Stimulated activated CD8-positive, alpha-beta memory T cell treated with anti-CD3 and anti-CD28 coated beads, Interleukin-7, amount 100 ng/mL, for 24 hours (primary cell): ENCODE results near the gene EIF4EBP3.
"Not testable (repeated sequence)": the region's sequence is repeated elsewhere in the genome, so short reads cannot be mapped to it uniquely, and the experiment has no call there.

Source experiments
- DNase-seq: peaks from one replicate; pipeline ENCODE4 v3.0.0-alpha.2; 2020; ENCODE audit warnings: low read depth

Gene EIF4EBP3

GRCh38 chr5:140579188-140579747 is 31.8 kb downstream of the EIF4EBP3 start:
- DNase-seq = not testable (repeated sequence)

GRCh38 chr5:140587495-140587894 is 40.0 kb downstream of the EIF4EBP3 start:
- no peak for DNase-seq

- DNase-seq = no peak
These were observed 41.0 kb downstream of the EIF4EBP3 start for GRCh38 chr5:140588311-140589070.

GRCh38 chr5:140590861-140591260 is 43.4 kb downstream of the EIF4EBP3 start:
- no peak for DNase-seq

GRCh38 chr5:140591747-140592372 is 44.4 kb downstream of the EIF4EBP3 start:
- no peak for DNase-seq

- DNase-seq = not testable (repeated sequence)
These were observed 45.6 kb downstream of the EIF4EBP3 start for GRCh38 chr5:140593070-140593469.

- no peak for DNase-seq
These were observed 46.7 kb downstream of the EIF4EBP3 start for GRCh38 chr5:140594169-140594568.

GRCh38 chr5:140595538-140596300 is 48.3 kb downstream of the EIF4EBP3 start:
- DNase-seq = no peak

GRCh38 chr5:140596321-140596741 is 48.9 kb downstream of the EIF4EBP3 start:
- no peak for DNase-seq

GRCh38 chr5:140598836-140599235 is 51.4 kb downstream of the EIF4EBP3 start:
- DNase-seq = no peak
